HCT116 (cell line): Measurements from ENCODE around the gene NAA16. TPM values are rescaled to one million over a fixed set of nuclear protein-coding genes. Genes with fewer than 3 reads are reported as not detected.

Experiments
- ATAC-seq: fragments of 200-7000 bp; cut with Tn5 transposase; 2 replicates; pipeline ENCODE4 v1.9.1; 2020; ENCODE audit warnings: mild to moderate bottlenecking, moderate library complexity
- BruUV-seq: library from RNA; stranded (reverse); fragments of 400-500 nt; replicated peaks from 2 replicates; lab custom pipeline; 2021; lab: Mats Ljungman, UMichigan
- CTCF ChIA-PET: fragments of 300-600 bp; sonication (Branson Sonifier 250); formaldehyde crosslinking; loops from one replicate; lab custom pipeline; 2021; ENCODE audit warnings: antibody characterized with exemption; lab: Charles Lee
- POLR2A ChIA-PET: fragments of 300-600, 350-600 bp; sonication (Branson Sonifier 250); formaldehyde crosslinking; loops from one replicate; lab custom pipeline; 2021; ENCODE audit warnings: antibody characterized with exemption; lab: Charles Lee
- RAD21 ChIA-PET, 2 experiments: fragments of 300-600 bp; sonication (Branson Sonifier 250); formaldehyde crosslinking; loops; one replicate each; lab custom pipeline; 2023; ENCODE audit warnings: low total read pairs in 2 of 2; ENCODE audit not compliant: uncharacterized antibody in 2 of 2, unreplicated experiment in 2 of 2, low non-redundant PET in 1 of 2; lab: Charles Lee
- DNase-seq: peaks from one replicate; pipeline ENCODE4 v3.0.0-alpha.2; 2010; ENCODE audit warnings: low read depth, low spot score
- H2AFZ ChIP-seq: fragments of 200-600 bp; shearing (Covaris generic), sonication (generic); 2 replicates; pipeline ENCODE4 v1.6.1; 2017; ENCODE audit warnings: low read depth, mixed run types, mixed read lengths, antibody characterized with exemption, low read length; ENCODE audit not compliant: poor library complexity, severe bottlenecking
- H3K27ac ChIP-seq: 2 replicates; pipeline ENCODE4 v1.5.1; 2012; ENCODE audit warnings: low read depth, low read length
- H3K27me3 ChIP-seq: fragments of 200-600 bp; sonication (generic); 2 replicates; pipeline ENCODE4 v1.6.1; 2016; ENCODE audit warnings: mixed run types, low read length, mixed read lengths; ENCODE audit not compliant: insufficient read depth
- H3K36me3 ChIP-seq, 2 experiments: fragments of 200-500 bp in 1 of 2; fragments of 200-600 bp in 1 of 2; sonication (Bioruptor generic) in 1 of 2; sonication (generic) in 1 of 2; 2 replicates each; pipeline versions ENCODE4 v1.5.1 to v1.6.1; 2014 to 2016; ENCODE audit warnings: low read length in 2 of 2, inconsistent platforms in 1 of 2, mixed read lengths in 1 of 2, mixed run types in 1 of 2; ENCODE audit not compliant: insufficient read depth in 2 of 2, control insufficient read depth in 1 of 2
- H3K4me1 ChIP-seq, 2 experiments: fragments of 200-600 bp in 1 of 2; sonication (generic) in 1 of 2; 2 replicates each; pipeline versions ENCODE4 v1.5.1 to v1.6.1; 2012 to 2017; ENCODE audit warnings: low read length in 2 of 2, inconsistent platforms in 1 of 2, mild to moderate bottlenecking in 1 of 2, mixed read lengths in 1 of 2, mixed run types in 1 of 2, moderate library complexity in 1 of 2; ENCODE audit not compliant: insufficient read depth in 2 of 2, control insufficient read depth in 1 of 2
- H3K4me2 ChIP-seq: fragments of 200-600 bp; sonication (generic); 2 replicates; pipeline ENCODE4 v1.6.1; 2017; ENCODE audit warnings: mixed run types, low read length, mixed read lengths
- H3K4me3 ChIP-seq, 2 experiments: fragments of 200-600 bp in 1 of 2; sonication (generic) in 1 of 2; replicated peaks in 1 of 2; 2 replicates each; pipeline ENCODE4 v1.5.1; 2011 to 2016; ENCODE audit warnings: low read length in 2 of 2, control low read depth in 1 of 2, low read depth in 1 of 2, mild to moderate bottlenecking in 1 of 2, mixed read lengths in 1 of 2, mixed run types in 1 of 2
- H3K79me2 ChIP-seq: fragments of 200-600 bp; sonication (generic); 2 replicates; pipeline ENCODE4 v1.6.1; 2017; ENCODE audit warnings: mild to moderate bottlenecking, mixed run types, low read length, moderate library complexity, mixed read lengths; ENCODE audit not compliant: insufficient read depth
- H3K9ac ChIP-seq: fragments of 200-600 bp; sonication (generic); 2 replicates; pipeline ENCODE4 v1.6.1; 2016; ENCODE audit warnings: low read length, mixed read lengths
- H3K9me2 ChIP-seq: fragments of 200-600 bp; sonication (generic), shearing (Covaris generic); 2 replicates; pipeline ENCODE4 v1.6.1; 2017; ENCODE audit warnings: mixed run types, mild to moderate bottlenecking, moderate library complexity; ENCODE audit not compliant: insufficient read depth
- H3K9me3 ChIP-seq, 2 experiments: fragments of 200-500 bp in 1 of 2; fragments of 200-600 bp in 1 of 2; sonication (Bioruptor generic) in 1 of 2; sonication (generic) in 1 of 2; 2 replicates each; pipeline ENCODE4 v1.6.1; 2014 to 2017; ENCODE audit warnings: low read length in 2 of 2, mixed read lengths in 2 of 2, inconsistent platforms in 1 of 2, low read depth in 1 of 2, mild to moderate bottlenecking in 1 of 2, mixed run types in 1 of 2, moderate library complexity in 1 of 2; ENCODE audit not compliant: control insufficient read depth in 1 of 2, insufficient read depth in 1 of 2
- H4K20me1 ChIP-seq: fragments of 200-600 bp; sonication (generic), shearing (Covaris generic); 2 replicates; pipeline ENCODE4 v1.6.1; 2017; ENCODE audit warnings: mixed run types, mild to moderate bottlenecking, moderate library complexity; ENCODE audit not compliant: insufficient read depth
- EZH2phosphoT487 ChIP-seq: fragments of 200-600 bp; IDR thresholded peaks from 2 replicates; pipeline ENCODE4 v1.6.1; 2018; ENCODE audit warnings: antibody characterized with exemption, borderline replicate concordance
- RAD21 ChIP-seq: IDR thresholded peaks from 2 replicates; pipeline ENCODE4 v1.6.1; 2012; ENCODE audit warnings: low read depth, mild to moderate bottlenecking
- REST ChIP-seq: IDR thresholded peaks from 2 replicates; pipeline ENCODE4 v1.6.1; 2012; ENCODE audit warnings: low read depth
- TCF7L2 ChIP-seq: IDR thresholded peaks from 2 replicates; pipeline ENCODE4 v1.7.0; 2011; ENCODE audit warnings: borderline replicate concordance, inconsistent platforms; ENCODE audit not compliant: insufficient read depth, insufficient read length; ENCODE audit errors: extremely low read depth
- YY1 ChIP-seq: IDR thresholded peaks from 2 replicates; pipeline ENCODE4 v1.6.1; 2011; ENCODE audit warnings: low read length, low read depth, moderate library complexity, mild to moderate bottlenecking; ENCODE audit not compliant: insufficient replicate concordance; ENCODE audit errors: extremely low read depth
- ZBTB33 ChIP-seq: IDR thresholded peaks from 2 replicates; pipeline ENCODE4 v1.6.1; 2011; ENCODE audit warnings: mild to moderate bottlenecking, low read length, moderate library complexity; ENCODE audit not compliant: insufficient replicate concordance; ENCODE audit errors: extremely low read depth
- intact Hi-C: fragments of 100-400 bp; cut with micrococcal nuclease; formaldehyde crosslinking; loops from 2 replicates; pipeline ENCODE4 v1.10.0; 2022
- total RNA-seq: library from RNA; stranded (reverse); gene quantifications from one replicate; pipeline ENCODE4 v1.2.1, GENCODE V29; 2021; ENCODE audit not compliant: unreplicated experiment

NAA16 gene
- total RNA-seq, 1 experiment from 2014 or later: 19.1 TPM

- Histone ChIP-seq H3K4me3 (no peak overlapping the region), H3K9ac (no peak overlapping the region), H3K4me1 (peaks cover 2 to 7% of the 10 kb centered on the region in 2 experiments; a peak in 3 of 4 replicates), H3K4me2 (no peak overlapping the region), H3K9me3 (no peaks in the 10 kb centered on the region), H2AFZ (no peak overlapping the region), H3K36me3 (peaks cover 0 to under 1% of the 10 kb centered on the region in 2 experiments; a peak in 2 of 4 replicates), H4K20me1 (0 out of 2 replicates have a peak, but pooled peaks cover 6% of the 10 kb centered on the region), H3K27me3 (no peaks in the 10 kb centered on the region), H3K9me2 (no peaks in the 10 kb centered on the region), H3K27ac (no peak overlapping the region), H3K79me2 (peaks cover 94% of the 10 kb centered on the region)
- TF ChIP-seq TCF7L2 (no peak), YY1 (no peak), EZH2phosphoT487 (no peak), RAD21 (no peak), REST (no peak), ZBTB33 (no peak)
- BruUV-seq: no TSS peak
- ChIA-PET RAD21 (no interaction called here), POLR2A (no interaction called here), CTCF (no interaction called here)
- DNase-seq (no peak), ATAC-seq (no peak)
- intact Hi-C loops: no loop called here
These were observed 4.5 kb downstream of the NAA16 start for GRCh38 chr13:41315443-41316047.
